ENCODE measurements around the gene GMPR. TPM values are rescaled to one million over a fixed set of nuclear protein-coding genes. Genes with fewer than 3 reads are reported as not detected.

The GMPR gene
- total RNA-seq, 2 experiments from 2014 or later, result 0.63 to 0.95 TPM

GRCh38 chr6:16238963-16239797 lies 793 bp downstream of the GMPR start:
- POLR2A ChIA-PET, result no interaction called here
- Histone ChIP-seq H3K9me3 (ENCODE audit: control insufficient read depth in 1 of 2, insufficient read depth in 1 of 2, low read length in 2 of 2) (no peaks in the 10 kb centered on the region), H3K36me3 (ENCODE audit: insufficient read depth, low read length) (no peaks in the 10 kb centered on the region), H3K4me3 (ENCODE audit: low read length) (peak overlapping the region; percentile 51), H3K27me3 (ENCODE audit: control insufficient read depth in 1 of 2, insufficient read depth in 2 of 2, low read length in 2 of 2) (peaks cover 9 to 15% of the 10 kb centered on the region in 2 experiments), H3K4me1 (ENCODE audit: insufficient read depth, low read length) (peaks cover 20% of the 10 kb centered on the region), H3K27ac (ENCODE audit: low read depth in 1 of 2, low read length in 2 of 2) (no peak overlapping the region)
- no peaks in the 10 kb centered on the region for H3K36me3 Mint-ChIP-seq (ENCODE audit: low read depth)
- no peak for TF ChIP-seq CTCF (IDR thresholded peaks at IDR 0.05)
- intact Hi-C loops (cut with DNase I, micrococcal nuclease), result no loop called here
- peak overlapping the region; percentile 93 for H3K4me3 Mint-ChIP-seq
- H3K27me3 Mint-ChIP-seq, result peaks cover 31% of the 10 kb centered on the region
- H3K4me1 Mint-ChIP-seq (ENCODE audit: low read depth), result peaks cover 17% of the 10 kb centered on the region
- H3K27ac Mint-ChIP-seq, result peak overlapping the region; percentile 18
- no peak for ATAC-seq (ENCODE audit: poor library complexity)
- CTCF ChIA-PET, result no interaction called here
- DNase-seq, result peak in 7 of 14 experiments; percentile 1 to 31 (median 11)
- no peaks in the 10 kb centered on the region for H3K9me3 Mint-ChIP-seq

- Histone ChIP-seq H3K4me1 (ENCODE audit: insufficient read depth, low read length) (peaks cover 20% of the 10 kb centered on the region), H3K9me3 (ENCODE audit: control insufficient read depth in 1 of 2, insufficient read depth in 1 of 2, low read length in 2 of 2) (no peaks in the 10 kb centered on the region), H3K4me3 (ENCODE audit: low read length) (no peak overlapping the region), H3K27me3 (ENCODE audit: control insufficient read depth in 1 of 2, insufficient read depth in 2 of 2, low read length in 2 of 2) (peaks cover 7 to 15% of the 10 kb centered on the region in 2 experiments), H3K36me3 (ENCODE audit: insufficient read depth, low read length) (no peaks in the 10 kb centered on the region), H3K27ac (ENCODE audit: low read depth in 1 of 2, low read length in 2 of 2) (no peak overlapping the region)
- no peak for TF ChIP-seq CTCF (IDR thresholded peaks at IDR 0.05)
- Mint-ChIP-seq H3K27me3 (peaks cover 31% of the 10 kb centered on the region), H3K4me1 (ENCODE audit: low read depth) (peaks cover 17% of the 10 kb centered on the region), H3K27ac (no peak overlapping the region), H3K9me3 (no peaks in the 10 kb centered on the region), H3K36me3 (ENCODE audit: low read depth) (no peaks in the 10 kb centered on the region), H3K4me3 (peak overlapping the region; percentile 93)
- ATAC-seq (ENCODE audit: poor library complexity) (no peak), DNase-seq (peak in 2 of 14 experiments; percentile 39 to 52)
- CTCF ChIA-PET, result interaction anchor here (0.6 kb wide), 1 partner anchor 57 kb away, joined by 3 read pairs; no protein-coding TSS in a partner anchor
- POLR2A ChIA-PET, result no interaction called here
- intact Hi-C loops (cut with DNase I, micrococcal nuclease), result no loop called here
Measured at GRCh38 chr6:16239798-16240123, 1.4 kb downstream of the GMPR start.

- ATAC-seq (ENCODE audit: poor library complexity), result no peak
- CTCF ChIA-PET, result no interaction called here
- H3K36me3 ChIP-seq (ENCODE audit: insufficient read depth, low read length), result no peaks in the 10 kb centered on the region
- H3K4me3 Mint-ChIP-seq, result no peak overlapping the region
- no peak overlapping the region for H3K4me3 ChIP-seq (ENCODE audit: low read length)
- peaks cover 20% of the 10 kb centered on the region for H3K4me1 ChIP-seq (ENCODE audit: insufficient read depth, low read length)
- H3K27ac ChIP-seq (ENCODE audit: low read depth in 1 of 2, low read length in 2 of 2), result no peak overlapping the region
- peaks cover under 1 to 15% of the 10 kb centered on the region in 2 experiments for H3K27me3 ChIP-seq (ENCODE audit: control insufficient read depth in 1 of 2, insufficient read depth in 2 of 2, low read length in 2 of 2)
- intact Hi-C loops (cut with DNase I, micrococcal nuclease), result no loop called here
- no peak overlapping the region for H3K27ac Mint-ChIP-seq
- POLR2A ChIA-PET, result no interaction called here
- H3K27me3 Mint-ChIP-seq, result peaks cover 26% of the 10 kb centered on the region
- H3K9me3 ChIP-seq (ENCODE audit: control insufficient read depth in 1 of 2, insufficient read depth in 1 of 2, low read length in 2 of 2), result no peaks in the 10 kb centered on the region
- no peaks in the 10 kb centered on the region for H3K9me3 Mint-ChIP-seq
- peaks cover 17% of the 10 kb centered on the region for H3K4me1 Mint-ChIP-seq (ENCODE audit: low read depth)
- no peaks in the 10 kb centered on the region for H3K36me3 Mint-ChIP-seq (ENCODE audit: low read depth)
- no peak for TF ChIP-seq CTCF (IDR thresholded peaks at IDR 0.05)
- DNase-seq, result no peak
Measured at GRCh38 chr6:16240589-16241320, 2.4 kb downstream of the GMPR start.

Measured in CD4-positive, alpha-beta T cell (primary cell).